Activated CD8-positive, alpha-beta memory T cell treated with anti-CD3 and anti-CD28 coated beads for 4 hours (primary cell): Measurements from ENCODE around the gene MYO5A.

Experiments
- DNase-seq, 2 donors: peaks; one replicate each; pipeline ENCODE4 v3.0.0-alpha.2; 2020; ENCODE audit warnings: low read depth in 2 of 2

The MYO5A gene

GRCh38 chr15:52329987-52330386 lies 198.7 kb downstream of the MYO5A start:
- DNase-seq: no peak

- DNase-seq: no peak
Measured at GRCh38 chr15:52329150-52329549, 199.5 kb downstream of the MYO5A start.

GRCh38 chr15:52328680-52329079 lies 200.0 kb downstream of the MYO5A start:
- DNase-seq: no peak

- DNase-seq: no peak
Measured at GRCh38 chr15:52326756-52327155, 201.9 kb downstream of the MYO5A start.

GRCh38 chr15:52324109-52324508 lies 204.6 kb downstream of the MYO5A start:
- DNase-seq: no peak

- DNase-seq: no peak
Measured at GRCh38 chr15:52318729-52319500, 209.8 kb downstream of the MYO5A start.

- no peak for DNase-seq
Measured at GRCh38 chr15:52317688-52318087, 211.0 kb downstream of the MYO5A start.

GRCh38 chr15:52317022-52317421 lies 211.7 kb downstream of the MYO5A start:
- DNase-seq: no peak

GRCh38 chr15:52309154-52309548 lies 219.5 kb downstream of the MYO5A start:
- no peak for DNase-seq

GRCh38 chr15:52308446-52309153 lies 220.1 kb downstream of the MYO5A start:
- no peak for DNase-seq

- DNase-seq: no peak
Measured at GRCh38 chr15:52307847-52308246, 220.8 kb downstream of the MYO5A start.

- DNase-seq: no peak
Measured at GRCh38 chr15:52306270-52306669, 222.4 kb downstream of the MYO5A start.

GRCh38 chr15:52303093-52303772 lies 225.4 kb downstream of the MYO5A start:
- no peak for DNase-seq

- no peak for DNase-seq
Measured at GRCh38 chr15:52301265-52301847, 227.3 kb downstream of the MYO5A start.

- no peak for DNase-seq
Measured at GRCh38 chr15:52295421-52296001, 233.2 kb downstream of the MYO5A start, which contains the start of gene MYO5C. Gene MYO5C, minus strand, starts transcription at chr15:52295804. Its CDS starts 168 bp downstream, at chr15:52295636.

- no peak for DNase-seq
Measured at GRCh38 chr15:52294881-52295420, 233.7 kb downstream of the MYO5A start.

GRCh38 chr15:52292780-52293392 lies 235.8 kb downstream of the MYO5A start:
- DNase-seq: no peak

GRCh38 chr15:52291204-52291603 lies 237.5 kb downstream of the MYO5A start:
- DNase-seq: no peak

- no peak for DNase-seq
Measured at GRCh38 chr15:52290800-52291199, 237.9 kb downstream of the MYO5A start.

GRCh38 chr15:52290329-52290728 lies 238.4 kb downstream of the MYO5A start:
- DNase-seq: no peak

GRCh38 chr15:52289629-52290081 lies 239.0 kb downstream of the MYO5A start:
- DNase-seq: no peak
